ENCODE results near the gene HTR4.

The HTR4 gene

GRCh38 chr5:148639081-148639480 lies 15.2 kb downstream of the HTR4 start:
- no peak for TF ChIP-seq ZNF274 (IDR thresholded peaks at IDR 0.05; ENCODE audit: low read depth, low read length)
- H3K4me1 ChIP-seq (ENCODE audit: insufficient read depth, insufficient read length), result no peaks in the 10 kb centered on the region
- H3K27me3 ChIP-seq (ENCODE audit: insufficient read depth, insufficient read length), result no peaks in the 10 kb centered on the region
- no peak overlapping the region for H3K4me3 ChIP-seq (ENCODE audit: insufficient read length, low read depth)
- H3K9ac ChIP-seq (ENCODE audit: insufficient read length, low read depth), result no peak overlapping the region
- no peaks in the 10 kb centered on the region for H3K9me3 ChIP-seq (ENCODE audit: insufficient read depth, low read length)
- DNase-seq (ENCODE audit: low read depth, low spot score), result no peak
- no peaks in the 10 kb centered on the region for H3K36me3 ChIP-seq (ENCODE audit: insufficient read depth, insufficient read length, low read length)

GRCh38 chr5:148636353-148636752 lies 18.0 kb downstream of the HTR4 start:
- no peak for DNase-seq (ENCODE audit: low read depth, low spot score)
- no peak for TF ChIP-seq YY1 (IDR thresholded peaks at IDR 0.05; ENCODE audit: insufficient read depth, insufficient read length)
- TF ChIP-seq ZNF274 (IDR thresholded peaks at IDR 0.05; ENCODE audit: low read depth, low read length), result no peak
- no peak for TF ChIP-seq SUZ12 (IDR thresholded peaks at IDR 0.05; ENCODE audit: extremely low read depth, insufficient read depth, insufficient read length)
- Histone ChIP-seq H3K36me3 (ENCODE audit: insufficient read depth, insufficient read length, low read length) (no peaks in the 10 kb centered on the region), H3K4me1 (ENCODE audit: insufficient read depth, insufficient read length) (no peaks in the 10 kb centered on the region), H3K27me3 (ENCODE audit: insufficient read depth, insufficient read length) (no peaks in the 10 kb centered on the region), H3K9me3 (ENCODE audit: insufficient read depth, low read length) (no peaks in the 10 kb centered on the region), H3K9ac (ENCODE audit: insufficient read length, low read depth) (no peak overlapping the region), H3K4me3 (ENCODE audit: insufficient read length, low read depth) (no peak overlapping the region)

DNA sequence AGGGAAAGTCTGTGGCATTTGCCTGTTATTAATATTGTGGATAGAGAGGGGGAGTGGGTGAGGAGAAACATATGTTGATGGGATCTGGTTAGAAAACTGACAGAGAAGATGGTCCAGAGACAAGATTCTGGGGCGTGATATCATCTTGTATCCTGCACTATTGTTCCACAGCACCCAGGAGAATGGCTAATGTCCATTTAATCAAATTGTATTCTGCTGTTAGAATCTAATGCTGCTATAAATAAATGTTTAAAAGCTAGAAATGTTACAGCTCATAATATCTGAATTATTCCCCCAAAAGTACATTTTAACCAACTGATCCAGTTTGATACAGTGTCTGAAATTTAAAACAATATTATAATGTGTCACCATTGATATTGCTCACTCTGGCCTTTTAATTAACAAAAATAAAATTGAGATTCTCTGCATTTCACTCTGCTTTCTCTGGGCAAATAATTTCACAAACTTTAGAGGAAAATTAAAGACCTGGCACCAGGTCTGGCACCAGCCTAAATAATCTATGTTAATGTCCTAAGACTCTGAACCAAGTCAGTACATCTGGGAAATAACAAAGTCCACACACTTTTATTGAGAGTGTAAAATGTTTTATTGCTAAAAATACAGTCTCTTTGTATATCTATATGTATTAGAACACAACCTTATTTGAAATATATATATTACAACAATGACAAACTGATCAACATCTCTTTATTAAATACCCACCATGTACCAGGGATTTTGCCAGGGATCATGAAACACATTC lies 18.8 kb downstream of the HTR4 start:
- H3K27me3 ChIP-seq (ENCODE audit: insufficient read depth, insufficient read length), result no peaks in the 10 kb centered on the region
- DNase-seq (ENCODE audit: low read depth, low spot score), result no peak
- H3K4me3 ChIP-seq (ENCODE audit: insufficient read length, low read depth), result no peak overlapping the region
- no peak overlapping the region for H3K9ac ChIP-seq (ENCODE audit: insufficient read length, low read depth)
- no peaks in the 10 kb centered on the region for H3K4me1 ChIP-seq (ENCODE audit: insufficient read depth, insufficient read length)
- no peaks in the 10 kb centered on the region for H3K36me3 ChIP-seq (ENCODE audit: insufficient read depth, insufficient read length, low read length)
- H3K9me3 ChIP-seq (ENCODE audit: insufficient read depth, low read length), result no peaks in the 10 kb centered on the region
- TF ChIP-seq YY1 (IDR thresholded peaks at IDR 0.05; ENCODE audit: insufficient read depth, insufficient read length) (no peak), ZNF274 (IDR thresholded peaks at IDR 0.05; ENCODE audit: low read depth, low read length) (no peak), SUZ12 (IDR thresholded peaks at IDR 0.05; ENCODE audit: extremely low read depth, insufficient read depth, insufficient read length) (no peak)

GRCh38 chr5:148633067-148633377 lies 21.3 kb downstream of the HTR4 start:
- Histone ChIP-seq H3K27me3 (ENCODE audit: insufficient read depth, insufficient read length) (no peaks in the 10 kb centered on the region), H3K4me1 (ENCODE audit: insufficient read depth, insufficient read length) (no peaks in the 10 kb centered on the region), H3K9ac (ENCODE audit: insufficient read length, low read depth) (no peak overlapping the region), H3K36me3 (ENCODE audit: insufficient read depth, insufficient read length, low read length) (no peaks in the 10 kb centered on the region), H3K9me3 (ENCODE audit: insufficient read depth, low read length) (no peaks in the 10 kb centered on the region), H3K4me3 (ENCODE audit: insufficient read length, low read depth) (no peak overlapping the region)
- TF ChIP-seq ZNF274 (IDR thresholded peaks at IDR 0.05; ENCODE audit: low read depth, low read length) (no peak), YY1 (IDR thresholded peaks at IDR 0.05; ENCODE audit: insufficient read depth, insufficient read length) (no peak)
- DNase-seq (ENCODE audit: low read depth, low spot score), result no peak

- DNase-seq (ENCODE audit: low read depth, low spot score), result no peak
- no peaks in the 10 kb centered on the region for H3K9me3 ChIP-seq (ENCODE audit: insufficient read depth, low read length)
- H3K36me3 ChIP-seq (ENCODE audit: insufficient read depth, insufficient read length, low read length), result no peaks in the 10 kb centered on the region
- no peaks in the 10 kb centered on the region for H3K4me1 ChIP-seq (ENCODE audit: insufficient read depth, insufficient read length)
- H3K4me3 ChIP-seq (ENCODE audit: insufficient read length, low read depth), result no peak overlapping the region
- no peaks in the 10 kb centered on the region for H3K27me3 ChIP-seq (ENCODE audit: insufficient read depth, insufficient read length)
- no peak for TF ChIP-seq YY1 (IDR thresholded peaks at IDR 0.05; ENCODE audit: insufficient read depth, insufficient read length)
- H3K9ac ChIP-seq (ENCODE audit: insufficient read length, low read depth), result no peak overlapping the region
These were observed 21.9 kb downstream of the HTR4 start for GRCh38 chr5:148632255-148633066.

GRCh38 chr5:148626986-148627385 lies 27.3 kb downstream of the HTR4 start:
- H3K9ac ChIP-seq (ENCODE audit: insufficient read length, low read depth), result no peak overlapping the region
- H3K9me3 ChIP-seq (ENCODE audit: insufficient read depth, low read length), result no peaks in the 10 kb centered on the region
- no peak for DNase-seq (ENCODE audit: low read depth, low spot score)
- TF ChIP-seq YY1 (IDR thresholded peaks at IDR 0.05; ENCODE audit: insufficient read depth, insufficient read length) (no peak), ZNF274 (IDR thresholded peaks at IDR 0.05; ENCODE audit: low read depth, low read length) (no peak), SUZ12 (IDR thresholded peaks at IDR 0.05; ENCODE audit: extremely low read depth, insufficient read depth, insufficient read length) (no peak)
- no peak overlapping the region for H3K4me3 ChIP-seq (ENCODE audit: insufficient read length, low read depth)
- H3K36me3 ChIP-seq (ENCODE audit: insufficient read depth, insufficient read length, low read length), result no peaks in the 10 kb centered on the region
- H3K4me1 ChIP-seq (ENCODE audit: insufficient read depth, insufficient read length), result no peaks in the 10 kb centered on the region
- H3K27me3 ChIP-seq (ENCODE audit: insufficient read depth, insufficient read length), result no peaks in the 10 kb centered on the region

DNA sequence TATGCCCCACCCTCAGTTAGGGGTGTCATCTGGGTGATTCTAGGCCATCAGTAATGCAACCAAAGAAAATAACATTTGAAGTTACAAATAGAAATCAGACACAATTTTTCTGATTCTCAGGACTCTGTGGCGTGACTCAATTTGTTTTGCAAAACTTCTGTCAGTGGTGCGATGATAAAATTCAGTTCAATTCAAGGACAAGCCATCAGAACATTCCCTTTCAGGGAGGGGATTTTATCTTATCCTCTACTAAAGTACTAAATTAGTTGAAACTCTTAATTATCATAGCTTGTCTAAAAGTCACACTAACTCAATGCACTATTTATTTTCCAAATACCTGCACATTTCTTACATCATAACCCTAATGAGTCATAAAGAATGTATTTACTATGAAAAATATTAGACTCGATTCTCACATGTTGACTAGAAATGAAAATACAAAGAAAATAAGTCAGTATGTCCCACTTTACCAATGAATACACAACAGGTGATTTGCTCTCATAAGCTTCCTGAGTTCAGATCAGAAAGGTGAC lies 28.2 kb downstream of the HTR4 start:
- Histone ChIP-seq H3K36me3 (ENCODE audit: insufficient read depth, insufficient read length, low read length) (no peaks in the 10 kb centered on the region), H3K4me3 (ENCODE audit: insufficient read length, low read depth) (no peak overlapping the region), H3K4me1 (ENCODE audit: insufficient read depth, insufficient read length) (no peaks in the 10 kb centered on the region), H3K9ac (ENCODE audit: insufficient read length, low read depth) (no peak overlapping the region), H3K27me3 (ENCODE audit: insufficient read depth, insufficient read length) (no peaks in the 10 kb centered on the region), H3K9me3 (ENCODE audit: insufficient read depth, low read length) (no peaks in the 10 kb centered on the region)
- no peak for TF ChIP-seq ZNF274 (IDR thresholded peaks at IDR 0.05; ENCODE audit: low read depth, low read length)
- no peak for TF ChIP-seq SUZ12 (IDR thresholded peaks at IDR 0.05; ENCODE audit: extremely low read depth, insufficient read depth, insufficient read length)
- TF ChIP-seq YY1 (IDR thresholded peaks at IDR 0.05; ENCODE audit: insufficient read depth, insufficient read length), result no peak
- DNase-seq (ENCODE audit: low read depth, low spot score), result no peak
